ENCODE measurements around the gene MGMT. TPM values are rescaled to one million over a fixed set of nuclear protein-coding genes. Genes with fewer than 3 reads are reported as not detected.

Gene MGMT
- polyA plus RNA-seq, 1 experiment: 10.9 TPM

DNA sequence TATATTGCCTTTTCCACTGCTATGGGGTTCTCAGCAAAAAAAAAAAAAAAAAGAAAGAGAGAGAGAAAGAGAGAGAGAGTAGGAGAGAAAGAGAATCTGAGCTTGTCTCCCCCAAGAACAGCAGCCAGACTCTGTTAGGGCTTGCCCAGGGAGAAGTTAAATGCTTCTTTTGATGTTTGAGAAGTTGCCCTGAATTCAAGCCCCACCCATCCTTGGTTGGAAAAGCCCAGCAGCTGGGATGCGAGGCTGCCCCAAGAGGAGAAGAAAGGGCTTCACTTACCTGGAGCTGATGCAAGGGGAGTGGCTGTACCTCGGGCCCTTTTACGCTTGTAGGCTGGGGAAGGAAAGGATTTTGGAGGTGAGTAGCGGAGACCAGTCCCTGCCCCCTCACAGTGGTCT, 20.9 kb upstream of the MGMT start:
- ChIA-PET CTCF (no interaction called here), POLR2A (no interaction called here)
- TF ChIP-seq, protein P1, sequence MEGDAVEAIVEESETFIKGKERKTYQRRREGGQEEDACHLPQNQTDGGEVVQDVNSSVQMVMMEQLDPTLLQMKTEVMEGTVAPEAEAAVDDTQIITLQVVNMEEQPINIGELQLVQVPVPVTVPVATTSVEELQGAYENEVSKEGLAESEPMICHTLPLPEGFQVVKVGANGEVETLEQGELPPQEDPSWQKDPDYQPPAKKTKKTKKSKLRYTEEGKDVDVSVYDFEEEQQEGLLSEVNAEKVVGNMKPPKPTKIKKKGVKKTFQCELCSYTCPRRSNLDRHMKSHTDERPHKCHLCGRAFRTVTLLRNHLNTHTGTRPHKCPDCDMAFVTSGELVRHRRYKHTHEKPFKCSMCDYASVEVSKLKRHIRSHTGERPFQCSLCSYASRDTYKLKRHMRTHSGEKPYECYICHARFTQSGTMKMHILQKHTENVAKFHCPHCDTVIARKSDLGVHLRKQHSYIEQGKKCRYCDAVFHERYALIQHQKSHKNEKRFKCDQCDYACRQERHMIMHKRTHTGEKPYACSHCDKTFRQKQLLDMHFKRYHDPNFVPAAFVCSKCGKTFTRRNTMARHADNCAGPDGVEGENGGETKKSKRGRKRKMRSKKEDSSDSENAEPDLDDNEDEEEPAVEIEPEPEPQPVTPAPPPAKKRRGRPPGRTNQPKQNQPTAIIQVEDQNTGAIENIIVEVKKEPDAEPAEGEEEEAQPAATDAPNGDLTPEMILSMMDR (IDR thresholded peaks at IDR 0.05; ENCODE audit: low read depth, low read length): no peak
- Histone ChIP-seq H3K27me3 (ENCODE audit: control insufficient read depth, insufficient read depth, low read length) (no peaks in the 10 kb centered on the region), H3K4me3 (ENCODE audit: low read depth, low read length) (no peak overlapping the region), H3K9me3 (ENCODE audit: control insufficient read depth, insufficient read depth, low read length) (peaks cover 6% of the 10 kb centered on the region; the same call in 1 of the 2 replicates), H3K27ac (ENCODE audit: low read depth, low read length) (no peak overlapping the region)
- DNase-seq (ENCODE audit: low read depth, low spot score): no peak

DNA sequence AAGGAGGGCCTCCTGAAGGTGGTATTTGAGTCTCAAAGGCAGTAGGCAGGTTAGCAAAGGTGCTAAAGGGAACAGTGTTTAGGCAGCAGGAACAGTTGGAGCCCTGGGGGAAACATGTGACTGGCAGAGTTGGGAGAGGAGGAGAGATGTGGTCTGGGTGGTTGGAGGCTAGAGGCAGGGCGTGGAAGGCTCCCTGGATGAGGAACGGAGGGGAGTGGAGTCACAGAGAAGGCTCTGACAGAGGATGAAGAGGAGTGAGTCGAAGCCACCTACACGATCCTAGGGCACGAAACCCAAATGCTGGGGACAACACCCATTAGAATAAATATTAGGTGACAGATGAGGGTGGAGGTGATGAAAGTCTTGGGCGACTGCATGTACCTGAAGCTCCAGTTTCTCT, 19.6 kb upstream of the MGMT start:
- TF ChIP-seq, protein P1 (IDR thresholded peaks at IDR 0.05; ENCODE audit: low read depth, low read length): no peak
- POLR2A ChIA-PET: interaction anchor here (0.9 kb wide), 1 partner anchor 19 kb away, joined by 3 read pairs; the partner anchor contains the start of gene MGMT
- Histone ChIP-seq H3K27me3 (ENCODE audit: control insufficient read depth, insufficient read depth, low read length) (no peaks in the 10 kb centered on the region), H3K4me3 (ENCODE audit: low read depth, low read length) (no peak overlapping the region), H3K9me3 (ENCODE audit: control insufficient read depth, insufficient read depth, low read length) (no peaks in the 10 kb centered on the region), H3K27ac (ENCODE audit: low read depth, low read length) (no peak overlapping the region)
- no peak for DNase-seq (ENCODE audit: low read depth, low spot score)
- CTCF ChIA-PET: no interaction called here

DNA sequence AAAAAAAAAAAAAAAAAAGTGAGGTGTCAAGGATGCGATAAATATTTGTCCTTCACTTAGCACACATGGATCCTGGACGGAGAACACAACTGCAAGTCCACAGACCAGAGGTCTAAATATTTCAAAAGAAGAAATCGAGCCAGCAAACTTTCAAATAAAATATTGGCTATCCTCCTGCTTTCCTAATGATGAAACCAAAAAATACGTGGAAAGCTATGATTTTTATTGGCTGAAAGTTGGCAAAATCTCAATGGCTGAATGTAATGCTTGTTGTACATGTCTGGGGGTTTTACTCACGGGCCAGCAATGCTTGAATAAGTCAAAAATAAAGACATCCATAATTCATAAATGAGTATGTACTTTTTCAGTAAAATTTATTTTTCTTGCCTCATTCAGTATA, 19.0 kb upstream of the MGMT start:
- H3K4me3 ChIP-seq (ENCODE audit: low read depth, low read length): no peak overlapping the region
- no peak for DNase-seq (ENCODE audit: low read depth, low spot score)
- no peaks in the 10 kb centered on the region for H3K9me3 ChIP-seq (ENCODE audit: control insufficient read depth, insufficient read depth, low read length)
- ChIA-PET CTCF (no interaction called here), POLR2A (no interaction called here)
- no peaks in the 10 kb centered on the region for H3K27me3 ChIP-seq (ENCODE audit: control insufficient read depth, insufficient read depth, low read length)
- no peak overlapping the region for H3K27ac ChIP-seq (ENCODE audit: low read depth, low read length)
- TF ChIP-seq, protein P1 (IDR thresholded peaks at IDR 0.05; ENCODE audit: low read depth, low read length): no peak

DNA sequence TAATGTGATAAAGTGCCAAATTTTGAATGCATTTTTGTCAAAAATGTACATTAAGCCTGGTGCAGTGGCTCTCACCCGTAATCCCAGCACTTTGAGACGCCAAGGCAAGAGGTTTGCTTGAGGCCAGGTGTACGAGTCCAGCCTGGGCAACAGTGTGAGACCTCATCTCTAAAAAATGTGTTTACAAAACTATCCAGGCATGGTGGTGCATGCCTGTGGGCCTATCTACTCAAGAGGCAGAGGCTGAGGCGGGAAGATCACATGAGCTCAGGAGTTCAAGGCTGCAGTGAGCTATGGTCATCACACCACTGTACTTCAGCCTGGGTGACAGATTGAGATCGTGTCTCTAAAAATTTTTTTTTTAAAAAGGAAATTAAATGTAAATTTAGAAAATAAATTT, 18.5 kb upstream of the MGMT start:
- ChIA-PET POLR2A (no interaction called here), CTCF (no interaction called here)
- no peak overlapping the region for H3K4me3 ChIP-seq (ENCODE audit: low read depth, low read length)
- TF ChIP-seq, protein P1 (IDR thresholded peaks at IDR 0.05; ENCODE audit: low read depth, low read length): no peak
- H3K27me3 ChIP-seq (ENCODE audit: control insufficient read depth, insufficient read depth, low read length): no peaks in the 10 kb centered on the region
- no peaks in the 10 kb centered on the region for H3K9me3 ChIP-seq (ENCODE audit: control insufficient read depth, insufficient read depth, low read length)
- DNase-seq (ENCODE audit: low read depth, low spot score): no peak
- H3K27ac ChIP-seq (ENCODE audit: low read depth, low read length): no peak overlapping the region

DNA sequence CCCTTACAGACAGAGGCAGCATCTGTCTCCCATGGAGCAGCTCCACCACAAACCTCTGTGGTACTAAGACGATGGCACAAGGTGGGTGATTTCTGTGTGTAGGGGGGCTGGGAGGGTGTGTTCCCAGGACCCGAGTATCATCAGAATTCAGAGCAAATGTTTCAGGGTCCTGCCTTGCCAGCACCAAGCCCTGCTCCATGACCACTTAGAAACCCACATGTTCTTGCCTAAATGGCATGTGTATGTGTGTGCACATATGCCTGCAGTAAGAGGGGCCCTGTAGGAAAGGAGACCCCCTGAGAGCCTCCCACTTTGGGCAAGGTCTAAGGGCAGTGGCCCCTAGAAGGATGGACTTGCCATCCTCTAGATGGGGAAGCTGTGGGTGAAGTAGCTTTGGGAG, 17.1 kb upstream of the MGMT start:
- ChIA-PET POLR2A (no interaction called here), CTCF (no interaction called here)
- Histone ChIP-seq H3K27me3 (ENCODE audit: control insufficient read depth, insufficient read depth, low read length) (no peaks in the 10 kb centered on the region), H3K4me3 (ENCODE audit: low read depth, low read length) (no peak overlapping the region), H3K27ac (ENCODE audit: low read depth, low read length) (no peak overlapping the region), H3K9me3 (ENCODE audit: control insufficient read depth, insufficient read depth, low read length) (no peaks in the 10 kb centered on the region)
- TF ChIP-seq, protein P1 (IDR thresholded peaks at IDR 0.05; ENCODE audit: low read depth, low read length): no peak
- no peak for DNase-seq (ENCODE audit: low read depth, low spot score)
